ENCODE measurements around the gene SAYSD1. TPM values are rescaled to one million over a fixed set of nuclear protein-coding genes. Genes with fewer than 3 reads are reported as not detected.

SAYSD1 gene
- total RNA-seq, 1 experiment from 2014 or later = 9.4 TPM

- H3K9me3 Mint-ChIP-seq = no peaks in the 10 kb centered on the region
- no peak overlapping the region for H3K4ac ChIP-seq (ENCODE audit: low read depth, low read length)
- no peak overlapping the region for H3K14ac ChIP-seq (ENCODE audit: insufficient read depth, low read length)
- no peak overlapping the region for H3K27ac ChIP-seq (ENCODE audit: insufficient read length, low read depth, low read length)
- no peak overlapping the region for H3K9ac ChIP-seq (ENCODE audit: extremely low read depth, insufficient read length, low read length)
- H3K18ac ChIP-seq (ENCODE audit: insufficient read length, low read depth, low read length) = no peak overlapping the region
- no peak for DNase-seq
- peaks cover 3 to 6% of the 10 kb centered on the region in 2 experiments; a peak in 3 of 4 replicates for H3K4me1 Mint-ChIP-seq
- WGBS (ENCODE audit: extremely low coverage, insufficient read length, low lambda C conversion rate) = no CpG with 5 or more reads among the region's 14 CpGs
- H3K4me3 Mint-ChIP-seq = no peak overlapping the region
- H2BK20ac ChIP-seq (ENCODE audit: low read depth, low read length, poor library complexity, severe bottlenecking) = no peak overlapping the region
- H3K23ac ChIP-seq (ENCODE audit: insufficient read length, low read depth, low read length) = no peak overlapping the region
- no peak overlapping the region for H2BK5ac ChIP-seq (ENCODE audit: insufficient read length, low read length)
- no peak overlapping the region for H2BK12ac ChIP-seq (ENCODE audit: insufficient read length, low read depth, low read length)
- H3K56ac ChIP-seq (ENCODE audit: insufficient read length, low read depth, low read length) = no peak overlapping the region
- no peaks in the 10 kb centered on the region for H3K23me2 ChIP-seq (ENCODE audit: insufficient read length, low read depth, low read length, poor library complexity, severe bottlenecking)
- no peak for TF ChIP-seq CTCF (conservative IDR thresholded peaks at IDR 0.05)
- H2BK120ac ChIP-seq (ENCODE audit: low read depth, low read length, poor library complexity, severe bottlenecking) = no peak overlapping the region
- no peak overlapping the region for H4K8ac ChIP-seq (replicated peaks; ENCODE audit: insufficient read length, low read depth, low read length)
- no peak overlapping the region for H2AFZ ChIP-seq (ENCODE audit: low read length)
- H3K27me3 ChIP-seq (ENCODE audit: insufficient read depth, low read length) = no peaks in the 10 kb centered on the region
- H4K5ac ChIP-seq (ENCODE audit: insufficient read length, low read depth, low read length) = no peak overlapping the region
- no peak overlapping the region for H3K4me2 ChIP-seq (ENCODE audit: insufficient read depth, insufficient read length, low read length)
- no peak overlapping the region for H2AK5ac ChIP-seq (ENCODE audit: insufficient read length, low read length)
- no peak overlapping the region for H3T11ph ChIP-seq (ENCODE audit: low read length)
- no peaks in the 10 kb centered on the region for H3K9me3 ChIP-seq (ENCODE audit: control insufficient read depth, low read depth, low read length)
- no peak overlapping the region; a peak in 2 of 7 replicates for H3K27ac Mint-ChIP-seq
- no peak overlapping the region for H4K91ac ChIP-seq (ENCODE audit: insufficient read length, low read depth, low read length)
- peaks cover 3% of the 10 kb centered on the region for H4K20me1 ChIP-seq (ENCODE audit: control insufficient read depth, insufficient read depth, insufficient read length)
- H3K79me1 ChIP-seq (ENCODE audit: insufficient read depth, low read depth, low read length, poor library complexity, severe bottlenecking) = no peaks in the 10 kb centered on the region
- H3K27me3 Mint-ChIP-seq (ENCODE audit: low read depth) = peaks cover 13% of the 10 kb centered on the region
- no peaks in the 10 kb centered on the region for H3K79me2 ChIP-seq (ENCODE audit: insufficient read depth, low read length)
- H3K36me3 Mint-ChIP-seq (ENCODE audit: insufficient read depth in 1 of 3, low read depth in 3 of 3) = peaks cover 0 to 7% (median 3%) of the 10 kb centered on the region in 3 experiments; a peak in 4 of 7 replicates
- H3K4me1 ChIP-seq (ENCODE audit: insufficient read depth, low read length) = no peaks in the 10 kb centered on the region
- no peak overlapping the region for H2BK15ac ChIP-seq (ENCODE audit: low read depth, low read length)
These were observed 55.3 kb downstream of the SAYSD1 start for GRCh38 chr6:39059496-39060310.

Measured in H9 (cell line).